GM10847 (cell line): ENCODE data around the gene CPB2.

Experiments
- POLR2A ChIP-seq: IDR thresholded peaks from 2 replicates; pipeline ENCODE4 v1.6.1; 2011; ENCODE audit not compliant: insufficient read length; ENCODE audit errors: extremely low read depth

The CPB2 gene

DNA sequence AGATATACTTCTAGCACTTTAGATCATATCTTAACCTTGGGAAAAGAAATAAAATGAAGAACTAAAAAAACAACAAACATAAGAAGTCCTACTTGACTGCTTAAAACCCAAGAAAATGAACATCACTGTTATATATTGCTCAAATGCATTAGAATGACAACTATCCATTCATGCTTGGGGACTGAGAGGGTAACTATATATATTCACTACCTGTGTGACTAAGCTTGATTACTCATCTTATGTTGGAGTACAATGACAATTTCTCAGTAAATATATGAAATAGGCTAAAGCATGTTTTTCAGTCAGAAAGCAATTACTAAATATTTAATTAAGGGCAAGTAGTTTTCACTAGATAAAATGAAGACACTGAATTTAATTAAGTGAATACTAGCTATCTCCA lies 92.4 kb downstream of the CPB2 start:
- no peak for TF ChIP-seq POLR2A

DNA sequence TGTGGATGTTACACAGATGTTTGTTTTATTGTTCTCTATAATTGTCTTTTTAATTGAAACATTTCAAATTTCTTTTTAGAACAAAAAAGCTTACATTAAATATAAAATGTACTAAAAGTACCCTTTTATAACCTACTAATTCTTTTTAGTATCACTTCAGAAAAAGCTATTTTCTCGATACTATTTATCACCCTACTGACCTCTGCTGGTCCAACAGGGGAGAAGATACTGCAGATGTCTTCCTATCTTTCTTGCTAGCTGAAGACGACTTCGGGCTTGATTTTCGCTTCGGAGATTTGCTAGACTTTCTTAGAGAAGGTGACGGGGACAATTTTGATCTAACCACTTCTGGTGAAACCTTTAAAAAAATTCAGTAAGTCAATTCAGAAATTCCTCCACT lies 94.7 kb downstream of the CPB2 start:
- TF ChIP-seq POLR2A: no peak

GRCh38 chr13:46008631-46009030 lies 96.2 kb downstream of the CPB2 start:
- TF ChIP-seq POLR2A: no peak

DNA sequence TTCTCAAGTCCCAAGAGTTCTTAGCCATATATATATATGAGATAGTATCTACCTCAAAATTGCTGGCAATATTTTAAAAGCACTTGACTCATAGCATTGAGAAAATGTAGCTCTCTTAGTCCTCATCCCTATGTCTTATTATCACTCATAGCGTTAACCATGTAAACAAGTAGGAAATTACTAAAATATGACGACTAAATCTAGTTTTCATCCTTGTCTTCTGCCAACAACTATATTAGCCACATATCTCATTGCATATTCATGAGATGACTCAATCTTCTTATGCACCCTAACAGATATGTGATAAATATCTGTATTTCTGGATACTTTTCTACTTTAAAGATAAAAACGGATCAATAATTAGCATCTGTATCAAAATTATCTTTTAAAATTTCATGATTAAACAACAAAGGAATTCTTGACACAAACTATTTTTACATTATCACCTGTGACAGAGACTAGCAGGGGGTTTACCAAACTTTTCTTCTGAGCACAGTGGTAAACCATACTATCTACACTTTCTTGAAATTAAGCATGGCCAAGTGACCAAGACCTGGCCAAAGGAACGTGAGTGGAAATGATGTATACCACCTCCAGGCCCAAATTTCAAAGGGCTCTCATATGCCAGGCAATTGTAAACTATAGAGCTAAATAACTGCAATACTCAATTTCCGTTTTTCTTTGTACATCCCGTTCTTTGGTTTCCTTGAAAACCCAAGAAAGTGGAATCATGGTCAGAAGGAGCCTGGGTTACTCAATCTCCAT lies 98.0 kb downstream of the CPB2 start:
- no peak for TF ChIP-seq POLR2A

- TF ChIP-seq POLR2A: no peak
Observed at GRCh38 chr13:46004491-46004890, 100.3 kb downstream of the CPB2 start.
